Prostate gland (tissue), 2 donors: ENCODE results near the gene PRMT3. TPM values are rescaled to one million over a fixed set of nuclear protein-coding genes. Genes with fewer than 3 reads are reported as not detected.
"Not testable (repeated sequence)": the region's sequence is repeated elsewhere in the genome, so short reads cannot be mapped to it uniquely, and the experiment has no call there.

Source experiments
- DNase-seq: peaks from one replicate; pipeline ENCODE4 v3.0.0-alpha.2; 2019; ENCODE audit warnings: low spot score
- H3K27ac ChIP-seq, 2 donors: fragments of 200-600 bp; sonication (generic); 2 replicates each; pipeline ENCODE4 v1.5.1; 2017 to 2019
- H3K27me3 ChIP-seq: fragments of 200-600 bp; sonication (generic); replicated peaks from 2 replicates; pipeline ENCODE4 v1.5.1; 2019; ENCODE audit not compliant: insufficient read depth
- H3K36me3 ChIP-seq, 2 donors: fragments of 200-600 bp; sonication (generic); 1 replicate in 1 of 2; 2 replicates in 1 of 2; pipeline versions ENCODE4 v1.5.1 to v1.8.1; 2017 to 2019
- H3K4me1 ChIP-seq: fragments of 200-600 bp; sonication (generic); replicated peaks from 2 replicates; pipeline ENCODE4 v1.5.1; 2019
- H3K4me3 ChIP-seq, 2 donors: fragments of 200-600 bp; sonication (generic); 2 replicates each; pipeline ENCODE4 v1.5.1; 2017 to 2019
- H3K9me3 ChIP-seq: fragments of 200-600 bp; sonication (generic); 2 replicates; pipeline ENCODE4 v1.5.1; 2017
- POLR2A ChIP-seq: fragments of 450-650 bp; IDR thresholded peaks from one replicate; pipeline ENCODE4 v1.6.1; 2016; ENCODE audit warnings: antibody characterized with exemption, mild to moderate bottlenecking
- POLR2AphosphoS5 ChIP-seq: sonication (generic); formaldehyde crosslinking; IDR thresholded peaks from one replicate; pipeline ENCODE4 v1.6.1; 2017; ENCODE audit warnings: antibody characterized with exemption
- WGBS: methylation state at CpG from one replicate; pipeline ENCODE4 v1.1.5; 2018; 5-methylcytosine and 5-hydroxymethylcytosine counted together
- intact Hi-C: fragments of 100-400 bp; cut with DNase I; formaldehyde crosslinking; loops from one replicate; pipeline ENCODE4 v1.14.2; 2022
- total RNA-seq, 2 donors: library from RNA; depleted of rRNA; stranded (reverse); fragments of >200 nt; gene quantifications; one replicate each; pipeline ENCODE4 v1.1.0, GENCODE V29; 2016
- TF ChIP-seq, protein P1 (sequence below), 4 experiments: fragments of 200-600 bp in 2 of 4; fragments of 450-650 bp in 2 of 4; sonication (generic) in 2 of 4; IDR thresholded peaks; 1 replicate in 3 of 4; 2 replicates in 1 of 4; pipeline ENCODE4 v1.5.1; 2016 to 2019; ENCODE audit warnings: antibody characterized with exemption in 4 of 4, mild to moderate bottlenecking in 2 of 4, moderate library complexity in 2 of 4

The PRMT3 gene
- total RNA-seq, 2 donors from 2014 or later = 13.8 to 18.7 TPM

DNA sequence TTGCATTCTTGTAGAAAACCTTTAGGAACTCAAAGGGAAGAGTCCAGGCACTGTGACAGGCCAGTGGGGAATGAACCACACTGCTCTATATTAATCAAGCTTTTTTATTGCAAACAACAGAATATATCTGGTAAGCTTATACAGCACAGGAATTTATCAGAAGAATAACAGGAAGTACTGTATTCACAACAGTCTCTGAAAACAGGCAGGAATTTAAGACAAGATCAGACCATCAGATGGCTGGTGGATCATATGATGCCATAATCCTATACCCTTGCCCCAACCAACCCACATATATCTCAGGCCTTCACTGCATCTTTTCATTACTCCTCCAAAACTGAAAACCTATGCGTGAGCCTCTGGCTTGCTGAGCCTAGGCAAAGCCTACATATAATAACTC, 25.0 kb upstream of the PRMT3 start:
- H3K27me3 ChIP-seq = no peaks in the 10 kb centered on the region
- WGBS = 0% methylated on average over 1 of the region's 1 CpG
- TF ChIP-seq, protein P1, sequence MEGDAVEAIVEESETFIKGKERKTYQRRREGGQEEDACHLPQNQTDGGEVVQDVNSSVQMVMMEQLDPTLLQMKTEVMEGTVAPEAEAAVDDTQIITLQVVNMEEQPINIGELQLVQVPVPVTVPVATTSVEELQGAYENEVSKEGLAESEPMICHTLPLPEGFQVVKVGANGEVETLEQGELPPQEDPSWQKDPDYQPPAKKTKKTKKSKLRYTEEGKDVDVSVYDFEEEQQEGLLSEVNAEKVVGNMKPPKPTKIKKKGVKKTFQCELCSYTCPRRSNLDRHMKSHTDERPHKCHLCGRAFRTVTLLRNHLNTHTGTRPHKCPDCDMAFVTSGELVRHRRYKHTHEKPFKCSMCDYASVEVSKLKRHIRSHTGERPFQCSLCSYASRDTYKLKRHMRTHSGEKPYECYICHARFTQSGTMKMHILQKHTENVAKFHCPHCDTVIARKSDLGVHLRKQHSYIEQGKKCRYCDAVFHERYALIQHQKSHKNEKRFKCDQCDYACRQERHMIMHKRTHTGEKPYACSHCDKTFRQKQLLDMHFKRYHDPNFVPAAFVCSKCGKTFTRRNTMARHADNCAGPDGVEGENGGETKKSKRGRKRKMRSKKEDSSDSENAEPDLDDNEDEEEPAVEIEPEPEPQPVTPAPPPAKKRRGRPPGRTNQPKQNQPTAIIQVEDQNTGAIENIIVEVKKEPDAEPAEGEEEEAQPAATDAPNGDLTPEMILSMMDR (IDR thresholded peaks at IDR 0.05) = no peak
- TF ChIP-seq POLR2AphosphoS5 (no peak), POLR2A (no peak)
- no peaks in the 10 kb centered on the region for H3K4me1 ChIP-seq
- no peaks in the 10 kb centered on the region for H3K36me3 ChIP-seq
- H3K9me3 ChIP-seq = no peaks in the 10 kb centered on the region
- intact Hi-C loops = no loop called here
- no peak overlapping the region for H3K27ac ChIP-seq
- no peak for DNase-seq
- H3K4me3 ChIP-seq = no peak overlapping the region

DNA sequence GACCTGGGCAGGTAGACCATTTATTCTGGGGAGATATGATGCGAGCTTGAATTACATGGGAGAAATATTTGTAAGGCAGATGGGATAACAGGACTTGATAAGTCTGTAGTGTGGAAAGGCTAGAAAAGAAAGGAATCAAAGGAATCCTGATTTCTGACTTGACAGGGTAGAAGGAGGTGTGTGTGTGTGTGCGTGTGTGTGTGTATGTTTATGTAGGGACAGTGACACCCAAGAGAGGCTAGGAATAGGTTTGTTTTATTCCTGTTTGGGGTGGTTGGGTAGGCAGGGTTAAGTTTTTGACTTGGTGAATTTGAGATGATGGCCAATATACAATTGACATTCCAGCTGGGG, 24.4 kb upstream of the PRMT3 start:
- H3K36me3 ChIP-seq = no peaks in the 10 kb centered on the region
- no peaks in the 10 kb centered on the region for H3K27me3 ChIP-seq
- intact Hi-C loops = no loop called here
- DNase-seq = no peak
- no peaks in the 10 kb centered on the region for H3K9me3 ChIP-seq
- 56% methylated on average over 2 of the region's 2 CpGs for WGBS
- no peak for TF ChIP-seq POLR2A
- H3K4me3 ChIP-seq = peak overlapping the region; percentile 67 to 71
- H3K27ac ChIP-seq = peak overlapping the region; percentile 84
- no peaks in the 10 kb centered on the region for H3K4me1 ChIP-seq

DNA sequence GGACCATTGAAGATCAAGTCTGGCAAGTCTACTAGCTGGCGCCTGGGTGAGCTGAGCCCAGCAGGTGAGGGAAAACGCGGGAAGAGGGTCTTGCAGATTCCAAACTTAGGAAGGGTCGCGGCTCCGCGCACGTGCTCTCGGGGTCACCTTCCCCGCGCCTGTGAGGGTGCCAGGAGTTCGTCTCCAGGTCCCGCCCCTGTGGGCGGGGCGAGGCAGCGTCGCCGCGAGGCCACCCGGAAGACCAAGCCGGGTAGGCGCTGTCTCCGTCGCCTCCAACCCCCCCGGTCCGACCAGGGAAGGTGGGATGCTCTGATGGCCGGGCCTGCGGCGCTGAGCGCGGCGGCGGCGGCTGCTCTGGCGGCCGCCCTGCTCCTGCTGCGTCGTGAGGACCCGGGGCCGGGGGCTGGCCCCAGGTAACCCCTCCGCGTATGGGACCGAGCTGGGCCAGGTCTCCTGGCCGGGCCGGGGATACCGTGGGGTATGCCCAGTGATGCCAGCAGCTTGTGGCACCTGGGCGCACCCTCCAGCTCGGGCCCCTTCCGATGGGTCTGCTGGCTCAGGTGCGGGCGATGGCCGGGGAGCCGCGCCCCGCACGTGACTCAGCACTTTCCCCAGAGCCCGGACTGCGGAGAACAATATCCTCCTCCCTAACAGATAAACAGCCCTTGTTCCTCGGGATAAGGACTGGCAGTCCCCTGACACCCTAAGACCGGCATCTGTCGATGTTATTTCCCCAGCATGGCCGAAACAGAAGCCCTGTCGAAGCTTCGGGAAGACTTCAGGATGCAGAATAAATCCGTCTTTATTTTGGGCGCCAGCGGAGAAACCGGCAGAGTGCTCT, 23.8 kb upstream of the PRMT3 start, which contains the start of gene HTATIP2:
Gene HTATIP2, plus strand, starts transcription at position 215 of the 841 bp plus-strand sequence. Its CDS starts 524 bp downstream, at position 739.
- H3K4me3 ChIP-seq = peak within 1 kb of the TSS; percentile 67 to 71
- TF ChIP-seq POLR2A (peak; percentile 62), POLR2AphosphoS5 (no peak)
- TF ChIP-seq, protein P1 (IDR thresholded peaks at IDR 0.05) = peak in 2 of 4 experiments; percentile 3 to 9
- intact Hi-C loops = no loop called here
- no peaks in the 10 kb centered on the region for H3K27me3 ChIP-seq
- peak; percentile 54 for DNase-seq
- 2% methylated on average over 63 of the region's 68 CpGs for WGBS
- no peaks in the 10 kb centered on the region for H3K9me3 ChIP-seq
- H3K36me3 ChIP-seq = no peaks in the 10 kb centered on the region
- no peaks in the 10 kb centered on the region for H3K4me1 ChIP-seq
- H3K27ac ChIP-seq = peak within 1 kb of the TSS; percentile 84

DNA sequence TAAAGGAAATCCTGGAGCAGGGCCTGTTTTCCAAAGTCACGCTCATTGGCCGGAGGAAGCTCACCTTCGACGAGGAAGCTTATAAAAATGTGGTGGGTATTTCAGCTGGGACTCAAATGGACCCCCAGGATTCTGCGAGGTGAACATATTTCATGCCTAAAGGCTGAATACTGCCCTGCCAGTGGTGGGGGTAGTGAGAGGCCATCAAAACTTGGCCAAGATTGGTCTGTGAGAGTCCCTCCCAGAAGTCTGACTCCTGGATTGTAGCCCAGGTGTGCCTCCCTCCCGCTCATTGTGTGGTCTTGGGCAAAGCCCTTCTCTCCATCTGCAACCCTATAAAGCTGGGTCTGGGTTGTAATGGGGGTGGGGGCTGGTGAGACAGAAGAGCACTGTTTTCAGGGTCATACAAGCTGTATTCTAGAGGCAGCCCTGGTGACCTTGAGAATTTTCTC, 23.1 kb upstream of the PRMT3 start:
- Histone ChIP-seq H3K4me1 (no peaks in the 10 kb centered on the region), H3K27ac (peak overlapping the region; percentile 84), H3K27me3 (no peaks in the 10 kb centered on the region), H3K4me3 (peak overlapping the region; percentile 67 to 71), H3K36me3 (no peaks in the 10 kb centered on the region), H3K9me3 (no peaks in the 10 kb centered on the region)
- no peak for DNase-seq
- TF ChIP-seq, protein P1 (IDR thresholded peaks at IDR 0.05) = no peak
- TF ChIP-seq POLR2AphosphoS5 (no peak), POLR2A (no peak)
- 9% methylated on average over 6 of the region's 6 CpGs for WGBS
- intact Hi-C loops = no loop called here

DNA sequence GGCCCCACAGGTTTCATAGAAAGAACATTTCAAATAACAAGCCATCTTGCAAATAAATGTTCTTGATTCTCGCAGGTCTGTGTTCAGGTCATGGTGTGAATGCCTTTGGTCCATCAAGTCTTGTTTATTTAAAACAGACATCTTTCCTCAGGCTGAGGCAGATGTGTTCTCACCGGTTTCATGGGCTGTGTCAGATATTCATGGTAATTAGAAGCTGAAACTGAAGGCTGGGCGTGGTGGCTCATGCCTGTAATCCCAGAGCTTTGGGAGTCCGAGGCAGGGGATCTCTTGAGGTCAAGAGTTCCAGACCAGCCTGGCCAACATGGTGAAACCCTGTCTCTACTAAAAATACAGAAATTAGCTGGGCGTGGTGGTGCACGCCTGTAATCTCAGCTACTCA, 22.1 kb upstream of the PRMT3 start:
- H3K4me3 ChIP-seq, intact Hi-C loops, H3K4me1 ChIP-seq, DNase-seq, H3K9me3 ChIP-seq, H3K27ac ChIP-seq, H3K27me3 ChIP-seq, H3K36me3 ChIP-seq: not testable (repeated sequence)
- 97% methylated on average over 6 of the region's 6 CpGs for WGBS
